ENCODE measurements around the gene NELFE. TPM values are rescaled to one million over a fixed set of nuclear protein-coding genes. Genes with fewer than 3 reads are reported as not detected.
"Not testable (repeated sequence)": the region's sequence is repeated elsewhere in the genome, so short reads cannot be mapped to it uniquely, and the experiment has no call there.

The NELFE gene
- total and polyA plus RNA-seq, 4 donors, result 37.8 to 78.3 (median 74.4) TPM

DNA sequence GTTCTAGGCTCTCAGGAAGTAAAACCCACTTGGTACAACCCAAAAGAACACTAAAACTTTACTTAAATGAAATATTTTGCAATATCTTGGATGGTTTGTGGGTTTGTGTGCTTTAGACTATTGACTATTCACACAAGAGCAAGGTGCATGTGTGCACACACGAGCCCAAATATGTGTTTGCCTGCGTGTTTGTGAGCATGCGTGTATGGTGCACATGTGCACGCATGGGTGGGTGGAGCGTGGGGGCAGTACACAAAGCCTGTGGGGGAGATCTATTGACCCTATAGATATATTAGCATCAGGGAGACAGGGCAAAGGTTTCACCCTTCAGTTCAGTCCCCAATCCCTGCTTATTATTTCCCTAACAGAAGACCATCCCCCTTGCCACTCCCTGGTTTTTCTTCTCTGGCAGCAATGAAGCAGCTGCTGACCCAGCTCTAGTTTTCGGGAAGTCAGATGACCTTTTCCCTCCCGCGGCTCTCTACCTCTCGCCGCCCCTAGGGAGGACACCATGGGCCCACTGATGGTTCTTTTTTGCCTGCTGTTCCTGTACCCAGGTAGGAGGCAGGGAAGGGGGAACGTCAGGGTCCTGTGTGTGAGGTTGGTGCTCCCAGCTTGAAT is 31.4 kb downstream of the NELFE start, which contains the start of gene C2:
C2 (plus strand) TSS at position 476 of the 621 bp plus-strand sequence; CDS start at position 512, 36 bp downstream.
- no peak within 1 kb of the TSS for H3K4me3 ChIP-seq (ENCODE audit: low read depth, low read length)
- WGBS (ENCODE audit: insufficient coverage), result 53% methylated on average over 3 of the region's 11 CpGs
- DNase-seq (ENCODE audit: low read depth in 4 of 6, low spot score in 6 of 6), result no peak
- no peaks in the 10 kb centered on the region for H3K27me3 ChIP-seq (ENCODE audit: control insufficient read depth, insufficient read depth, low read length)
- no peak within 1 kb of the TSS for H3K27ac ChIP-seq (ENCODE audit: low read depth, low read length)
- H3K9me3 ChIP-seq (ENCODE audit: control insufficient read depth, insufficient read depth, low read length), result no peaks in the 10 kb centered on the region
- no peaks in the 10 kb centered on the region for H3K36me3 ChIP-seq (ENCODE audit: control insufficient read depth, insufficient read depth, low read length)
- H3K4me1 ChIP-seq (ENCODE audit: control insufficient read depth, insufficient read depth, low read length), result no peaks in the 10 kb centered on the region

DNA sequence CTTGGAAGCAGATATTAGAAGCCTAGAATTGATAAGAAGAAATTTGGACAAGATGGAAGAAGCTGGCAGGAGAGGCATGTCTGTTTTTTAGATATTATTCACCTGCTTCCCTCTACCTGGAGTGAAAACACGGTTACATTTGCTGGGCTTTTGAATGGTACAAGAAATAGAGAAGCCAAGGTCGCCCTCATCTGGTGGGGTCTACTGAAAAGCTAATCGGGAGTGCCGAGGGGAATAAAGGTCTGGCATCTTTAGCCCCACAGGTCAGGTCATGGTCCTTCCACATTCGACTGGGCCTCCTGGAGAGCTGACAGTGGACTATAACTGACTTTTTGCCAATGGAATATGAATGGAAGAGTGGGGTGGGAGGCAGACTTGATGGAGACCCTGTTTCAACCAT is 35.8 kb downstream of the NELFE start:
- H3K27me3 ChIP-seq (ENCODE audit: control insufficient read depth, insufficient read depth, low read length), result no peaks in the 10 kb centered on the region
- H3K27ac ChIP-seq (ENCODE audit: low read depth, low read length), result no peak overlapping the region
- no peaks in the 10 kb centered on the region for H3K4me1 ChIP-seq (ENCODE audit: control insufficient read depth, insufficient read depth, low read length)
- H3K9me3 ChIP-seq (ENCODE audit: control insufficient read depth, insufficient read depth, low read length), result no peaks in the 10 kb centered on the region
- no peaks in the 10 kb centered on the region for H3K36me3 ChIP-seq (ENCODE audit: control insufficient read depth, insufficient read depth, low read length)
- WGBS (ENCODE audit: insufficient coverage), result 17% methylated on average over 4 of the region's 5 CpGs
- DNase-seq (ENCODE audit: low read depth in 4 of 6, low spot score in 6 of 6), result no peak
- no peak overlapping the region for H3K4me3 ChIP-seq (ENCODE audit: low read depth, low read length)

DNA sequence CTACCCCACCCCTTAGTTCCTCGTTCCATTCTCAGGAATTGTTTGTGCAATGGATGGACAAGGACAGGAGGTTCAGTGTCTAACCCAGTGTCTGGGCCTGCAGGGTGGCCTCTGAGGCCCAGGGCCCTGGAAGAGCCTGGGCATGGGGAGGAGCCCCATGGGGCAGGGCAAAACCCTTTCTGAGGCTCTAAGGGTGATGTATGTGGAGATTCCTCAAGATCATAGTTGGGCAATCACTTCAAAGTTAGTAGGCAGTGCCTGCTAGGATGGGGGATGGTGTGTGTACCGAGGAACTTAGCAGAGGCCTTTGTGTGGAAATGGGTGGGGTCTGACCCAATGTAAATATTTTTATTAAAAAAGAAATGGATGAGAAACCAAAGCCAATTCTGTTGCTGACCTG is 38.0 kb downstream of the NELFE start:
- no peaks in the 10 kb centered on the region for H3K27me3 ChIP-seq (ENCODE audit: control insufficient read depth, insufficient read depth, low read length)
- no peak overlapping the region for H3K4me3 ChIP-seq (ENCODE audit: low read depth, low read length)
- DNase-seq (ENCODE audit: low read depth in 4 of 6, low spot score in 6 of 6), result no peak
- H3K36me3 ChIP-seq (ENCODE audit: control insufficient read depth, insufficient read depth, low read length), result no peaks in the 10 kb centered on the region
- no peaks in the 10 kb centered on the region for H3K9me3 ChIP-seq (ENCODE audit: control insufficient read depth, insufficient read depth, low read length)
- H3K27ac ChIP-seq (ENCODE audit: low read depth, low read length), result no peak overlapping the region
- 83% methylated on average over 1 of the region's 2 CpGs for WGBS (ENCODE audit: insufficient coverage)
- H3K4me1 ChIP-seq (ENCODE audit: control insufficient read depth, insufficient read depth, low read length), result no peaks in the 10 kb centered on the region

DNA sequence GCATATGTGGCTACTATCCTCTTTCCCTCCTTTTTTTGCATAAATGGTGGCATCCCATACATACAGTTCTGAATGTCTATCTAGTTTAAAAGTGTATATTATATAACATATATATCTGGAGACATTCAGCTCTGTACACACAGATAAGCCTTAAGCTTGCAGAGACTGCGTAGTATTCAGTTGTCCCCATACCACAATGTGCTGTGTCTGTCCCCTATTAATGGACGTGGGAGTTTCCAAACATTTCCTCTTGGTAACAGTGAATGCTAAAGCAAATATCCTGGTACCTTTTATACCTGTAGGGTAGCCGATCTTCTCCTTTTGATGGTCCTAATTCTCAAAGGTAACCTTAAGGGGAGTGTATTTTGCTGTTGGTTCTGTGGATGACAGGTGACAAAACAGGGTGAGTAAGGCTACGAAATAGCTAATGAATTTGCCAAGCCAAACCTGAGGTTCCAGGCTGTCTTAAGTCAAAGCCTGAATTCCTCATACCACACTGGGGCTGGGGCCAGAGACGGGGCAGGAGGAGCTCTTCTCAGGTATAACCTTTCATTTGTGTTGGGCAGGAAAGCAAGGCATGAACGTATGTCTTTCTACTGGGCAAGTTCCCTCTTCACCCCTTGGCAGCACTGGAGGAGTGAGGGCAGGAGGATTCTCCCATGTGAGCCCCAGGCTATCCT is 39.0 kb downstream of the NELFE start:
- Histone ChIP-seq H3K27ac (ENCODE audit: low read depth, low read length) (no peak overlapping the region), H3K4me3 (ENCODE audit: low read depth, low read length) (no peak overlapping the region), H3K9me3 (ENCODE audit: control insufficient read depth, insufficient read depth, low read length) (no peaks in the 10 kb centered on the region), H3K27me3 (ENCODE audit: control insufficient read depth, insufficient read depth, low read length) (no peaks in the 10 kb centered on the region), H3K36me3 (ENCODE audit: control insufficient read depth, insufficient read depth, low read length) (no peaks in the 10 kb centered on the region), H3K4me1 (ENCODE audit: control insufficient read depth, insufficient read depth, low read length) (no peaks in the 10 kb centered on the region)
- no peak for DNase-seq (ENCODE audit: low read depth in 4 of 6, low spot score in 6 of 6)
- no CpG with 5 or more reads among the region's 6 CpGs for WGBS (ENCODE audit: insufficient coverage)

DNA sequence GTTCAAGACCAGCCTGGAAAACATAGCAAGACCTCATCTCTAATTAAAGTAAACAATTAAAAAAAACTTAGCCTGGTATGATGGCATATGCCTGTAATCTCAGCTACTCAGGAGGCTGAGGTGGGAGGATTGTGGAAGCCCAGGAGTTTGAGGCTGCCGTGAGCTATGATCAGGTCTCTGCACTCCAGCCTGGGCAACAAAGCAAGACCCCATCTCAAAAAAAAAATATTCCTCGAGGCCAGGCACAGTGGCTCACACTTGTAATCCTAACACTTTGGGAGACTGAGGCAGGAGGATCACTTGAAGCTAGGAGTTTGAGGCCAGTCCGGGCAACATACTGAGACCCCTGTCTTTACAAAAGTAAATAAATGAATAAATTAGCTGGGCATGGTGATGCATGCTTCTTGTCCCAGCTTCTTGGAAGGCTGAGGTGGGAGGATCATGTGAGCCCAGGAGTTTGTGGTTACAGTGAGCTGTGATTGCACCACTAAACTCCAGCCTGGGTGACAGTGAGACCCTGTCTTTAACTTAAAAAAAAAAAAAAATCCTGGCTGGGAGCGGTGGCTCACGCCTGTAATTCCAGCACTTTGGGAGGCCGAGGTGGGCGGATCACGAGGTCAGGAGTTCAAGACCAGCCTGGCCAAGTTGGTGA is 40.6 kb downstream of the NELFE start:
- Histone ChIP-seq H3K36me3 (ENCODE audit: control insufficient read depth, insufficient read depth, low read length) (no peaks in the 10 kb centered on the region), H3K27me3 (ENCODE audit: control insufficient read depth, insufficient read depth, low read length) (no peaks in the 10 kb centered on the region), H3K4me3 (ENCODE audit: low read depth, low read length) (no peak overlapping the region), H3K27ac (ENCODE audit: low read depth, low read length) (no peak overlapping the region), H3K9me3 (ENCODE audit: control insufficient read depth, insufficient read depth, low read length) (no peaks in the 10 kb centered on the region), H3K4me1 (ENCODE audit: control insufficient read depth, insufficient read depth, low read length) (no peaks in the 10 kb centered on the region)
- WGBS (ENCODE audit: insufficient coverage), result 91% methylated on average over 4 of the region's 8 CpGs
- no peak for DNase-seq (ENCODE audit: low read depth in 4 of 6, low spot score in 6 of 6)

DNA sequence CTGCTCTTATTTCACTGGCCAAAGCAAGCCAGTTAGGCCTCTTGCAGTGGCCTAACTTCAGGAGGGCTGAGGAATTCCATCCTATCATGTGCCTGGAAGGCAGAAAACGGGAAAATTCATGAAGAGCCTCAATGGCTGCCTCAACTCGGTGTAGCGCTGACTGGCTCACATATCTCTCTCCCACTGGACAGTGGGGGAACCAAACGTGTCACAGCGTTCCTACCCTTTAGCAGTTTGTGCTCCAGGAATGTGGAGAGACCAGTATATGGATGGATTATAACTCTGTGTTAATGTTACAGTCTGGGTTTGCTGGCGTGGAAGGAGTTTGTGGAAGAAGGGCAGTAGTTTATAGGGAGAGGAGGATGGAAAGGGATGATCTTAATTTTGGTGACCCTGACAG is 43.0 kb downstream of the NELFE start:
- Histone ChIP-seq H3K9me3 (ENCODE audit: control insufficient read depth, insufficient read depth, low read length) (no peaks in the 10 kb centered on the region), H3K36me3 (ENCODE audit: control insufficient read depth, insufficient read depth, low read length) (no peaks in the 10 kb centered on the region), H3K4me3 (ENCODE audit: low read depth, low read length) (no peak overlapping the region), H3K4me1 (ENCODE audit: control insufficient read depth, insufficient read depth, low read length) (no peaks in the 10 kb centered on the region), H3K27ac (ENCODE audit: low read depth, low read length) (no peak overlapping the region), H3K27me3 (ENCODE audit: control insufficient read depth, insufficient read depth, low read length) (no peaks in the 10 kb centered on the region)
- WGBS (ENCODE audit: insufficient coverage), result 78% methylated on average over 5 of the region's 6 CpGs
- DNase-seq (ENCODE audit: low read depth in 4 of 6, low spot score in 6 of 6), result no peak

DNA sequence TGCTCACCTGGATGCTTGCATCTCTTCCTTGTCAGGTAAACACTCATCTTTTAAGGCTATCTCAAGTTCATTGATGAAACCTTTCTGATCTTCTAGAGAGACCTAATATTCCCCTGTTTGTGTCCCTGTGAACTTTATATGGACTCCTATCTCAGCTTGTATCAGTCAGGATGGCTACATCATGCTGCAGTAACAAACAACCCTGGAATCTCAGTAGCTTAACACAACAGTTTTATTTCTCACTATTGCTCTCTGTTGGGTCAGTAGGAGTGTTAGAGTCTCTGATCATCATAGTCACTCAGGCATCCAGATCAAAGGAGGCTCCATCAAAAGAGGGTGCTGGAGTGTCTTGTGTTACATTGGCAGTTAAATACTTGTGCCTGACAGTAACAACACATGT is 43.4 kb downstream of the NELFE start:
- Histone ChIP-seq H3K4me1 (ENCODE audit: control insufficient read depth, insufficient read depth, low read length) (no peaks in the 10 kb centered on the region), H3K4me3 (ENCODE audit: low read depth, low read length) (no peak overlapping the region), H3K36me3 (ENCODE audit: control insufficient read depth, insufficient read depth, low read length) (no peaks in the 10 kb centered on the region), H3K27ac (ENCODE audit: low read depth, low read length) (no peak overlapping the region), H3K9me3 (ENCODE audit: control insufficient read depth, insufficient read depth, low read length) (no peaks in the 10 kb centered on the region), H3K27me3 (ENCODE audit: control insufficient read depth, insufficient read depth, low read length) (no peaks in the 10 kb centered on the region)
- DNase-seq (ENCODE audit: low read depth in 4 of 6, low spot score in 6 of 6), result no peak

DNA sequence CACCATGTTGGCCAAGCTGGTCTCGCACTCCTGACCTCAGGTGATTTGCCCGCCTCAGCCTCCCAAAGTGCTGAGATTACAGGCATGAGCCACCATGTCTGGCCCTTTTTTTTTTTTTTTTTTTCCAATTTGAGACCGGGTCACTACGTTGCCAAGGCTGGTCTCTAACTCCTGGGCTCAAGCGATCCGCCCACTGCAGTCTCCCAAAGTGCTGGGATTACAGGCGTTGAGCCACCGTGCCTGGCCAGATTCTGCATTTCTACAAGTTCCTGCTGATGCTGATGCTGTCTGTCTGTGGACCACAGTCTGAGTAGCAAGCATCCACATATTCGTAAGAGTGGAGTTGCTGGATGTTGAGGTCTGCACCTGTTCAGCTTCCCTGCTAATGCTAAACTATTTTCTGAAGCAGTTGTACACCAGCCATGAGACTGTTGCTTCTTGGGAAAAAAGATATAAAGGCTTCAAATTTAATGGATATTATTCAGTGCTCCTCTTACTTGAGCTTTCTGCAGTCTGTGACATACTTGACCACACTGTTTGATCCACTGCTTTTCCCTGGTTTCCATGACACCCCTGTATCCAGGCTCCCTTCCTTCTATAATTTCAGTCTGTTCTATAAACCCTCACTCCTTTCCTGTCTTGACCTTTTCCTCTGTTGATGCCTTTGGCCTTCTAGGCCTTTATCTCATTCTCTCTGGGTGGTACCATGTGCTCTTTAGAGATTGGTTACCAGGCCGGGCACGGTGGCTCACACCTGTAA is 46.8 kb downstream of the NELFE start:
- H3K4me3 ChIP-seq (ENCODE audit: low read depth, low read length), result no peak overlapping the region
- no peak for DNase-seq (ENCODE audit: low read depth in 4 of 6, low spot score in 6 of 6)
- no peaks in the 10 kb centered on the region for H3K4me1 ChIP-seq (ENCODE audit: control insufficient read depth, insufficient read depth, low read length)
- H3K27me3 ChIP-seq (ENCODE audit: control insufficient read depth, insufficient read depth, low read length), result no peaks in the 10 kb centered on the region
- no peak overlapping the region for H3K27ac ChIP-seq (ENCODE audit: low read depth, low read length)
- H3K36me3 ChIP-seq (ENCODE audit: control insufficient read depth, insufficient read depth, low read length), result no peaks in the 10 kb centered on the region
- no peaks in the 10 kb centered on the region for H3K9me3 ChIP-seq (ENCODE audit: control insufficient read depth, insufficient read depth, low read length)
- WGBS (ENCODE audit: insufficient coverage), result 76% methylated on average over 11 of the region's 11 CpGs

DNA sequence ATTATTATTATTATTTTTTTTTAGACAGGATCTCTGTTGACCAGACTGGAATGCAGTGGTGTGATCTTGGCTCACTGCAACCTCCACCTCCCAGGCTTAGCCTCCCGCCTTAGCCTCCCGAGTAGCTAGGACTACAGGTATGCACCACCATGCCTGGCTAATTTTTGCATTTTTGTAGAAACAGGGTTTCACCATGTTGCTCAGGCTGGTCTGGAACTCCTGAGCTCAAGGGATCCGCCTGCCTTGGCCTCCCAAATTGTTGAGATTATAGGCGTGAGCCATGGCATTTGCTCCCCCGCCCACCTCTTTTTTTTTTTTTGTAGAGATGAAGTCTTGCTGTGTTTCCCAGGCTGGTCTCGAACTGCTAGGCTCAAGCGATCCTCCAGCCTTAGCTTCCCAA is 49.5 kb downstream of the NELFE start:
- H3K27ac ChIP-seq (ENCODE audit: low read depth, low read length); H3K9me3 ChIP-seq (ENCODE audit: control insufficient read depth, insufficient read depth, low read length); H3K27me3 ChIP-seq (ENCODE audit: control insufficient read depth, insufficient read depth, low read length); H3K36me3 ChIP-seq (ENCODE audit: control insufficient read depth, insufficient read depth, low read length); DNase-seq (ENCODE audit: low read depth in 4 of 6, low spot score in 6 of 6); H3K4me3 ChIP-seq (ENCODE audit: low read depth, low read length); H3K4me1 ChIP-seq (ENCODE audit: control insufficient read depth, insufficient read depth, low read length): not testable (repeated sequence)
- 84% methylated on average over 6 of the region's 7 CpGs for WGBS (ENCODE audit: insufficient coverage)

Data from spinal cord (tissue), 10 donors.